ENCODE measurements around the gene COQ9. TPM values are rescaled to one million over a fixed set of nuclear protein-coding genes. Genes with fewer than 3 reads are reported as not detected.
A peak's percentile ranks its signal among the peaks of the same experiment; 100 is the strongest.
"Not testable (repeated sequence)": the region's sequence is repeated elsewhere in the genome, so short reads cannot be mapped to it uniquely, and the experiment has no call there.

COQ9 gene
- total RNA-seq, 1 donor from 2014 or later: 64.5 TPM

DNA sequence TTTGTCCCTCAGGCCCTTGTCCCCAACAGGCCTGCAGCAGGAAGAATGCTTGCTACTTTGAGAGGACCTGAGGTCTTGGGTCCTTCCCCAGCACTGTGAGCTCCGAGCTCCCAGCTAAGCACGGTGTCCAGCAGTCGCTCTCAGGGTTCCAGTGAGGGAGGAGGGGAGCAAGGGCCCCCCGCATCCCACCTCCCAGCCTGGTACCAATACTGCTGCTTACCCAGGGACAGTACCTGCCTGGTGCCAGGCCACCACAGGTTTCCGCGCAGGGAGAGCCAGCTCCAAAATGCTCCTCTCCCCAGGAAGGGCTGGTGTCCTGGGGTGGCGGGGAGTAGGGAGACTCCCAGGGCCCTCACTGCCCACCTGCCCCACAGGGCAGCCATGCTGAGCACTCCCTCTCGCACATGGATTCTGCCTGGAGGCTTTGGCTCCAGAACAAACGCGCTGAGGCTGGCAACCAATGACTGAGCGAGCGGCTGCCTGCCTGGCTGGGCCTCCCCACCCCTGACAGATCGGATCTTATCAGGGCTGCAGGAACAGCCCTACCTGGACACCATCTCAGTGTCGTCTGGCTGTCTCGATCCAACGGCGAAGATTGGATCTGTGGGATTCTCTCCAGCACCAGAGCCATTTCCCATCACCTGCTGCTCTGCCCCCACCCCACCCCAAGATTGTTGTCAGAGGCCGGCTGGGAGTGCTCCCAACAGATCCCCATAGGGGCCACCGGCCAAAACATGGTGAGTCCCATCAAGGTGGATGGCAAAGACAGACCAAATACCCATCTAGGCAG, 36.6 kb downstream of the COQ9 start:
- no peak for DNase-seq (ENCODE audit: low spot score)
- no peak for ATAC-seq

DNA sequence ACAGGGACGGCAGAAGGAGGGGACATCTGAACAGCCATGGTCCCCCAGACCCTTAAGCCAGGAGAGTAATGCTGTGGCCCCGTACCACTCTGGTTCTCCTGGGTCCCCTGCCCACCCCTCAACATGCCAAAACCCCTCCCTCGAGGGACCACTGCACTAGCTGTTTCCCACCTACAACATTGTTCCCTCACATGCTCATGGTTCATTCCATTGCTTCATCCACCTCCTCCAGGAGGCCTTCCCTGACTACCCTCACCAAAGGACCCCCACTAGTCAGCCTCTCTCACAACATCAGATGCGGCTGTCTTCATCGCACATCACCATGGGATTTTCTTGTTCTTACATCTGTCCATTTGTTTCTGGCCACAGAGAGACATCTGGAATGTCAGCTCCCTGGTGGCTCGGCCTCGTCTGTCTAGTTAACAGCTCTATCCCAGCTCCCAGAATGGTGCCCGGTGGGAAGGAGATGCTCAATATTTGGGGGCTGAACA, 37.3 kb downstream of the COQ9 start:
- ATAC-seq (no peak), DNase-seq (ENCODE audit: low spot score) (no peak)

DNA sequence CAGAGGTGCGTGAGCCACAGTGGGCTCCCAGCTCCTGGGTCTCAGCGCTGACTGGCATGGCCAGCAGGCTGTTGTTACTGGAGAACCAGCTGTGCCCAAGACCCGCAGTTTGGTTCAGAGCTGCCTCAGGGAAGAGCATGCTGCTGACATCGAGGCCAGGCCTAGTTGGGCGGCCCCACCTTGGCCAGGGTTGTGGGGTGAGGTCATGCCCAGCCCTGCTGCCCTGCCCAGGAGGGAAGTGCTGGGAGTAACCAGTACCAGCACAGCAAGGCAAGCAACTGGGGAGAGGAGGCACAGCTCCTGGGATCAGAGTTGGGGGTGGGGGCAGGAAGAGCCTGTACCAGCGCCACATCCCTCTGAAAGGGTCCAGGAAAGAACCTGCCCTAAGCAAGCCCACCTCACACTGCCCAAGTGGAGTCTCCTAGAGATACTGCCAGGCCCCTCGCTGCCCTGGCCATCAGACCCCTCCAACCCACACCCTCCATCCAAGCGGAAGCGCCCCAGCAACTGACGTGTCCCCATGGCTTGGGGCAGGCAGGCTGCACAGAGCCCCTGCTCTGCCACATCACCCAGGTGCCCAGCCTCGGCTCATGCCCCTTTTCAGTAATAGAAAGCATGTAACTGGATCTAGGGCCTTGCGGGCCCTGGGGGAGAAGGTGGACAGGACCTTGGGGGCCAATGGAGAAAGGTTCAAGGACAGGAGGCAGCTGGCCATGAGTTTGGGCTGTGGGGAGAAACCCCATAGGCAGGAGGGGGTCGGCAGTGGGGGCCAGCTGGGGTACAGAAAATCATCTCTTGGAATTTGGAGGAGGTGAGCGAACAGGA, 38.0 kb downstream of the COQ9 start:
- no peak for DNase-seq (ENCODE audit: low spot score)
- ATAC-seq: peak; percentile 4

DNA sequence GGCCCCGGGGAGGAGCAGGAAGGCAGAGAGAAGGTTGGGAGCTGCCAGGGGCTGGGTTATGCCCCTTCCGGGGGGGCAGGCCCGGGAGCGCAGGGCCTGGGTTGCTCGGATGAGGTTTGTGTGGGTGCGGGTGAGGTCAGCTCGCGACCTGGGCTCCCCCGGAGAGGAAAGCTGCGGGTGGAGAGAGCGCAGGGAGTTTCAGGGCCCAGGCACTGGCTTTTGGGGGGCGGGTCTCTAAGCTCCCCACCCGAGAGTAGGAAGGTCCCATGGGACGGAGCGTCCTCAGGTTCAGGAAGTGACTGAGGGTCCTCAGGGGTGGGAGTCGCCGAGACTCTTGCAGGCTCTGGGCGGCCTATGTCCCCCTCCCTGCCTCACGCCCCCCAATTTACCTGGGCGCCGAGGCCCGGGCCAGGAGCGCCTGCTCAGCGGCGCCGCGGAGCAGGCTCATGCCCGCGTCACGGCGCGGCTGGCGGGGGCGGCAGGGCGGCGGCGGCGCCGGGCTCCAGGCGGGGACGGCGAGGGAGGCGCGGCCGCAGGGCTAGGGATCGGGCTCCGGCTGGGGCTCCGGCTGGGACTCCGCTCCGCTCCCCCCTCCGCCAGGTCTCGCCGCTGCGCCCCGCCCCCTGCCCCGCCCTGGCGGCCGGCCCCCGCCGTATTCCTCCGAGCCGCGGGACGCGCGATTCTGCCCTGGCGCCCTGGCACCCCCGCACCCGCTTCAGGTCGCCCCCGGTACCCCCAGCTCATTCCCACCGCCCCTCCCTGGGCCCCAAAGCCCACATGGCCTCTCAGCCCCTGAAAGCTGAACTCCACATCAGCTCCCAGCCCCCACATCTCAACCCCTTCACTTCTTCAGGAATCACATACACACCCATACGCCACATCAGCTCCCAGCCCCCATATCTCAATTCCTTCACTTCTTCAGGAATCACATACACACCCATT, 38.9 kb downstream of the COQ9 start, which contains the start of gene DOK4:
TSS of gene DOK4 (minus strand) at position 578 of the 942 bp plus-strand sequence. CDS start 6,986 bp downstream, outside the sequence.
- peak; percentile 97 for ATAC-seq
- peak; percentile 85 for DNase-seq (ENCODE audit: low spot score)

DNA sequence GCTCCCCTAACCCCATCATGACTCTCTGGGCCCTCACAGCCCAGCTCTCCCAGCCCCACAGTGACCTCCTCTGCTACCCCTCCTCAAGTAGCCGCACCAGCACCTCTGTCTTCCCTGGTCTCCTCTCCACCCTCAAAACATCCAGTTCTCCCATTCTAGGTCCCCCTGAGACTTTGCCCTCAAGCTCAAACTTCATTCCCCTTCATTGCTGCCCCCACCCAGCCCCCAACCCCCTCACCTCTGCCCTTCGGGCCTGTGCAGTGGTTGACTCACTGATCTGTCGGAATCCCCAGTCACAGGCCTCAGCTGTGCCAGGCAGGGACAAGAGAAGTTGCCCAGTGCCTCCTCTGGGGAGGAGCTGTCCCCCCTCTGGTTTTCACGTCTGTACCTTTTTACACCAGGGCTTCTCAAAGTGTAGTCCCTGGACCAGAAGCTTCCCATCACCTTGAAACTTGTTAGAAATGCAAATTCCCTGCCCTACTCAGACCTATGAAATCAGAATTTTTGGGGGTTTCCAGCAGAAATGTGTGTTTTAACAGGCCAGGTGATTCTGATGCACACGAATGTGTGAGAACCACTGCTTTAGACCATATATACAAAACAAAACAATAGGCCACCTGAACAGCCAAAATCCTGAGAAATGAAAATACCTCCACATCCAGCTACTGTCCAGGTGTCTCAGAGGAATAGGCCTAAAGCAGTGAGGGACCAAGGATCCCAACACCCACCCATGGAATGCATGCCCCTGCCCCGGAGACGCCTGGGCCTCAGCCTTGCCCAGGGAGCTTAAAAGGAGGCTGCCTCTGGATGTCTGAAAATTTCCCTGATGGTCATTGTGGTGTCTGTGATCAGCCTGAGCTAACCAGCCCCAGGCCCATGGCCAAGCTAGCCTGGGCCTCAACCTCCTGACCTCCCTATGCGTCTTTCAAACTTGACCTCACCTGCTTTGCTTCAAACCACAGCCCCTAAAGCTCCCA, 39.9 kb downstream of the COQ9 start:
- DNase-seq (ENCODE audit: low spot score) (no peak), ATAC-seq (no peak)

DNA sequence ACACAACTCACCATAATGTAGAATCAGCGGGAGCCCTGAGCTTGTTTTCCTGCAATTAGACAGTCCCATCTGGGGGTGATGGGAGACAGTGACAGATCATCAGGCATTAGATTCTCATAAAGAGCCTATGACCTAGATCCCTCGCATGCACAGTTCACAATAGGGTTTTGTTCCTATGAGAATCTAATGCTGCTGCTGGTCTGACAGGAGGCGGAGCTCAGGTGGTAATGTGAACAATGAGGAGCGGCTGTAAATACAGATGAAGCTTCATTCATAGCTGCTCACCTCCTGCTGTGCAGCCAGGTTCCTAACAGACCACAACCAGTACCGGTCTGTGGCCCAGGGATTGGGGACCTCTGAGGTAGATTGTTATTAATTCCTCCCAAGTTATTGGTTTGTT, 42.0 kb downstream of the COQ9 start:
- ATAC-seq (no peak), DNase-seq (ENCODE audit: low spot score) (no peak)

DNA sequence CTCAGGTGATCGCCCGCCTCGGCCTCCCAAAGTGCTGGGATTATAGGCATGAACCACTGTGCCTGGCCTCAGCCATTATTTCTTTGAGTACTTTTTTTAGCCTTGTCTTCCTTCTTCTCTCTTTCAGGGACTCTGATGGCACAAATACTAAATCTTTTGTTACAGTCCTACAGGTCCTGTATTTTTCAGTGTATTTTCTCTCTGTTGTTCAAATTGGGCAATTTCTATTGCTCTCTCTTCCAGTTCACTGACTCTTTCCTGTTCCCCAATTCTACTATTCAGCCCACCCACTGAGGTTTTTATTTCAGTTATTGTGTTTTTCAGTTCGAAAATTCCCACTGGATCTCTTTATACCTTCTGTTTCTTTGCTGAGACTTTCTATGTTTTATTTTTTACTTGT, 46.5 kb downstream of the COQ9 start:
- DNase-seq (ENCODE audit: low spot score): no peak

DNA sequence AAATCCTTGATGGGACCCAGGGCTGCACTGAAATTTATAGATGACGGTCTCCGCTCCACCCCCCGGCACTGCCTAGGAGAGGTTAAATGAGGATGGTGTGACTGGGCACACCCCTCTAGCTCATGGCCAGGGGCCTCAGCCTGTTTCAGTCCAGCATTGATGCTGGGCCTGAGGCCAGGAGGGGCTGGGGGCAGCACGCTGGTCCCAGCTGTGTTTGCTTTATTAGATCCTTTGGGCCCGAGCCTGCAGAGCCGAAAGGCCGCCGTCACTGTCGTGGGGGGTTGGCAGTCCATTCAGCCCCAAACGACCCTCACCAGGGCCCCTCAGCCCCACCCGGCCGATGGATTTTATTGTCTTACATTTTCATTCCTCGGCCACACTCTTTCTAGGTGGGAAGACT, 49.8 kb downstream of the COQ9 start:
- no peak for ATAC-seq
- no peak for DNase-seq (ENCODE audit: low spot score)

More for the DNA sequence above, 46.5 kb downstream of the COQ9 start:
- ATAC-seq: no peak

DNA sequence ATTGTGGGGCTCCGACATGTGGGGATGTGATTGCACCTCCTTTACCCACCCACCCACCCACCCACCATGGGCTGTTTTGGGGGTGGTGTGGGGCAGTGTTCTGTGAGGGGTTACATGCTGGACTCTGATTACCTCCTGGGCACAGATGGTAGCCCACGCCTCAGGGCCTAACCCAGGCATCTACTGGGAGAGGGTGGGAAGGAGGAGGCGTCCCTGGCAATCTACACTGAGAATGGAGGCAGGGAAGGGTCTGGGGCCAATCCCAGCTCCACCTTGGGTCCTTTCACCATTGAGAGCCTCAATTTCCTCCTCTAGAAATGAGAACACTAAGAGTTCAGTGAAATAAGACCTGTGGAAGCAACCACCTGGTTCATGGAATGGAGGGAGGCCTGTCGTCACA, 50.8 kb downstream of the COQ9 start:
- no peak for DNase-seq (ENCODE audit: low spot score)
- no peak for ATAC-seq

DNA sequence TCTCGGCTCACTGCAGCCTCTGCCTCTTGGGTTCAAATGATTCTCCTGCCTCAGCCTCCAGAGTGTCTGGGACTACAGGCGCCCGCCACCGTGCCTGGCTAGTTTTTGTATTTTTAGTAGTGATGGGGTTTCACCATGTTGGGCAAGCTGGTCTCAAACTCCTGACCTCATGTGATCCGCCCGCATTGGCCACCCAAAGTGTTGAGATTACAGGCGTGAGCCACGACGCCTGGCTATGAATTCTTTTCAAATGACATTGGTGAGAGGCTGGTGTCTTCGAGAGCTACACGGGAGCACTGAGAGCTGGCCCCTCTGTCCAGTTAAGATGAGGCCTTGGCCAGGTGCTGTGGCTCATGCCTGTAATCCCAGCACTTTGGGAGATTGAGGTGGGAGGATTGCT, 52.7 kb downstream of the COQ9 start:
- not testable (repeated sequence) for ATAC-seq; DNase-seq (ENCODE audit: low spot score)

DNA sequence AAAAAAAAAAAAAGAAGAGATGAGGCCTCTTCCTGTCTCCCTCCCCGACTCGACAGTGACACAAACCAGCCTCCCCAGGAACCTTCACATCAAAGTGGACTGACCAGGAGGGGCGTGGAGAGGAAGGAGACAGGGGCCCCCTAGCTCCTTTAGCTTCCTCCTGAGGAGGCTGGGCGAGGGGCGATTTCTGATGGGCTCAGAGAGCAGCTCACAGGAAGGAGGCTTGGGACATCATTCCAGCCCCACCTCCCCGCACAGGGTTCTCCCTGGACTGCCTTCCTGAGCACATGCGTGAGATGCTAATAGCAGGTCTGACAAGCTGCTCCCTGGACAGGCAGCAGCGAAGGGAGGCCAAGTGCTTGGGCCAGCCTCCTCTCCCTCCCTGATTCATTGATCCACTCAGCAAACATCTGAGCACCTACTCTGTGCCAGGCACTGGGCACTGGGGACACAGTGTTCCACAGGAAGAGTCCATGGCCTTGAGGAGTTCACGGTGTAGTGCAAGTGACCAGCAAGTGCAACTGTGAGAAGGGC, 53.4 kb downstream of the COQ9 start:
- DNase-seq (ENCODE audit: low spot score) (peak; percentile 89), ATAC-seq (peak; percentile 96)

DNA sequence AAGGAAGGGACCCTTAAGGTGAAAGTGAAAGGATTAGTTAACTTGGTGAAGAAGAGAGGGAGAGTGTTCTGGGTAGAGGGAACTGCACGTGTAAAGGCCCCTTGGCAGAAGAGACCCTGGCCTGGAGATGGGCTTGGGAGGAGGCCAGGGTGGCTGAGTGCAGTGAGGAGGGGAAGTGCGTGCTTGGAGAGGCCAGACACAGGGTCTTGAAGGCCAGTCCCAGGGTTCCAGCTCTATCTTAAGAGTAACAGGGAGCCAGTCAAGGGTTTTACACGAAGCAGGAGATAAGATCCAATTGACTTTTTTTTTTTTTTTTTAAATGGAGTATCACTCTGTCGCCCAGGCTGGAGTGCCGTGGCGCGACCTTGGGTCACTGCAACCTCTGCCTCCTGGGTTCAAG, 54.2 kb downstream of the COQ9 start:
- no peak for DNase-seq (ENCODE audit: low spot score)
- ATAC-seq: no peak

DNA sequence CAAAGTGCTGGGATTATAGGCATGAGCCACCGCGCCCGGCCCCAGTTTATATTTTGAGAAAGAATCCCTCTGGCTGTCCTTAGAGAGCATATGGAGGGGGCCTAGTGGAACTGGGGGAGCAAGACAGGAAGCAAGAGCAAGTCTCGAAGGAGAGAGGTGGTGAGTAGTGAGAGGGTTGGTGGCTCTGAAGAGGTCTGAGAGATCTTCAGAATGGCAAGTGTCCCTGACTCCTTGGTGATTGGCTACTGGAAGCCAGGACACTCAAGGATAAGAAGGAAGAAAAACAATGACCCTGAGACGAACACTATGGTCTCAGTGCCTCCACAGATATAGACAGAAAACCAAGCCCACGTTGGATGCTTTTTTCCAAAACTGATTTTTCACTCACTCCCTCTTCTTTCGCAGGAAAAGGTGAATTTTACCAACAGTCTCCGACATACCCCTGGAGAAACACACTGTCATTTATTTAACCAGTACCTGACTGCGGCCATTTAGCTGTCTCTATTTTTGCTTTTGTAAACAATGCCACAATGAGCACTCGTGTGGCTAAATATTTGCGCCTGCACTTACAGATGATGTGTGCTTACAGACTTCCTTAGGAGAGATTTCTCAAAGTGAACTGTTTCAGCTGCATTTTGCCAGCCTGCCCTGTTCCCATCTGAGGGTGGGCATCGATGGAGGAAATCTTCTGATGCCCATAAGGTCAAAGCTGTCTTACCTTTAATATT, 54.9 kb downstream of the COQ9 start:
- ATAC-seq (no peak), DNase-seq (ENCODE audit: low spot score) (no peak)

DNA sequence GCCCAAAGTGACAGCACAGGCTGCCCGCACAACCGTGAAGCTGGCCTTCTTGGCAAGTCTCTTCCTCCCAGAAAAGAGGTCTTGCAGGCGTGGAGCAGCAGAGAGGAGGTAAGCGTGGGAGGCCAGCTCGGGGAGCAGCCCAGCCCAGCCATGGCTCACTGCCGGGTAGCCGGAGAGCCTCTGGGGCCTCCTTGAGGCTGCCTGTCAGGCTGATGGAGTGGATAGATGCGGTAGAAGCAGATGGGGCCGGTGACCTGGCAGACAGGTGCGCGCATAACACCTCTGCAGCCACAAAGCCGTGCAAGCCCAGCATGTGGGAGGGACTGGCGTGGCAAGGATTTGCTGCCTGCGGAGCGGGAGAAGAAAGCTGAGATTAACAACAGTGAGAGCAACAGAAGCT, 56.1 kb downstream of the COQ9 start:
- ATAC-seq (no peak), DNase-seq (ENCODE audit: low spot score) (no peak)

DNA sequence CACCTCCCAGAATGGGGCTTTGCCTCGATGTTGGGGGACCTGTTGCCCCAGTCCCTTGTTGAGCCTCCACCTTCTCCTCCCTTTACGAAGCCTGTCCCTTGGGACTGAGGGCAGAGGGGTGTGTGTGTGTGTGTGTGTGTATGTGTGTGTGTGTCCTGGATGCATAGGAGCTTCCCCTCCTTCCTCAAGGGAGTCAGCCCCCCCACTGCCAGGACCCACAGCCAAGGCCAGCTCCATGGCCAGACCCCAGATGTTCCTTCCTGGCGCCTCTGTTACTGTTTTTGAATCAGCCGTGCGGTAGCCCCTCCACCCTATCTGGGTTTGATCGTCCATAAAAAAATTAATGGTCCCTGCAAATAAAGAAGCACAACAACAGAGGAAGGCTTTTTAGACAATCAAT, 56.7 kb downstream of the COQ9 start:
- ATAC-seq (no peak), DNase-seq (ENCODE audit: low spot score) (no peak)

DNA sequence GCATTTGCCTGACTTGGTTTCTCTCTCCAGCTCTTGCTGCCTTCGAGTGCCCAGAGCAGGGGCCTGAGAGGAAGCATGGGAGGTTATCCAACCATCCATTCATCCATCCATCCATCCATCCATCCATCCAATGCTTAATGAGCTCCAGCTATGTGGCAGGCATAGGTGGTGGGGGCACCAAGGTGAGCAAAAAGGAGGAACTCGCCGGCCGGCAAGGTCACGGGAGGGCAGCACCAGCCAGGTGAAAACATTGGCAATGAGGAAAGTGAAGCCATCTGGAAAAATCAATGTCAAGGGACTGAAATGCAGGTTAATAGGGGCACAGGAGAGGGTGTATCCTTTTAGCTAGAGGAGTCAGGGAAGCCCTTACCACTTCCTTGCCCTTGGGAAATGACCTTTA, 57.2 kb downstream of the COQ9 start:
- DNase-seq (ENCODE audit: low spot score) (no peak), ATAC-seq (no peak)

DNA sequence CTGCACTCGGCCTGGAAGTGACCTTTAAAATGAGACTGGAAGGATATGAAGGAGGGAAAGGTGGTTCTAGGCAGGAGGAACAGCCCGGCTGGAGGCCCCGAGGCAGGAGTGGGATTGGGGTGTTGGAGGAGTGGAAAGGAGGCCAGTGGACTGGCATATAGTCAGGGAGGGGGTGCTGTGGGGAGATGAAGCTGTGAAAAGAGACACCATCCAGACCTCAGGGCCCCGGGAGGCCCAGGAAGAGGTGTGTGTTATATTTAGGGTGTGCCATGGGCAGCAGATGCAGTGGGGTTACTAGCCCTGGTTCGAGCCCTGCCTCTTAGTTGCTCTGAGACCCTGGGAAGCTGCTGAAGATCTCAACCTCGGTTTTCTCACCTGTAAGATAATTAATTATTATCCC, 57.9 kb downstream of the COQ9 start:
- ATAC-seq: no peak
- DNase-seq (ENCODE audit: low spot score): no peak

DNA sequence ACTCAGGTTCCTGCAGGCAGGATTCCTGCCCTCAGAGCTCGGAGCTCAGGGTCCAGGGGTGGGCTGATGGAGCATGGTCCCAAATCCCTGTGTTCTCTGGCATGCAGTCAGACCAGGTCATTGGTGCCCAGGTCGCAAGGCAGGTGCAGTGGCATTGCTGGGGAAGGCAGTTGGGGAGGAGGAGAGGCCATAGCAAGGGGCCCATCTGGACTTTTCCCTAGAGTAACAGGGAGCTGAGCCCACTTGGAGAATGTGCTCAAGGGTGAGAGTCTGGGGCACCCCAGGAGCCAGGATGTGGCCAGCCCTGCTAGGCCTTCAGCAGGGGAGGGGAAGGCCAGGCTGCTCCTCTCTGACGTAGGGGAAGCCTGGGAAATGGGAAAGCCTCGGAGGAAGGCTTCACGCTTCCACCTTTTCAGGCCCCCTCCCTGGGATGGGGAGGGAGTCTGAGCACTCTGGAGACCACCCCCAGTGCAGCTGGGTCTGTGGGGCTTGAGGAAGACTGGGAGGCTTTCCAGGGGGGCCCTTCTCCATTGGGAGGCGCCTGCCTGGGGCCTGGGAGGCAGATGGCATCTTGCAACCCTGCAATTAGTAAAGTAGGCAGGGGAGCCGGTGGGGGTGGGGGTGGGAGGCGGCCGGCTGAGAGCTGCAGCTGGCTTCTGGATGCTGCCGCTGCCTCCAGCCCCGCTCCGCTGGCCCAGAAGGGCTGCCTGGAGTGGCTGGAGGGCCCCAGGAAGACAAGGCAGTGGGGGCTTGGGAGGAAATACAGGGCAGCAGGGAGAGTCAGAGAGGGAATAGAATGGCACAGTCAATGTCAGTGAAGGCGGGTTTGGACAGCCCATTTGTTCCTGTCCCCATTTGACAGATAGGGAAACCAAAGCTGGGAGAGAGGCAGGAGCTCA, 60.1 kb downstream of the COQ9 start:
- no peak for DNase-seq (ENCODE audit: low spot score)

More for the DNA sequence above, 60.1 kb downstream of the COQ9 start:
- no peak for ATAC-seq
